Subcutaneous abdominal adipose tissue (tissue), 5 donors: ENCODE results near the gene PLCD1.

Experiments used
- H3K27ac ChIP-seq: one replicate; pipeline ENCODE4 v1.7.0; 2013; ENCODE audit warnings: low read depth, mild to moderate bottlenecking, inconsistent platforms, low read length, moderate library complexity
- H3K27me3 ChIP-seq, 5 donors: one replicate each; pipeline ENCODE4 v1.7.0; 2013; ENCODE audit warnings: low read length in 5 of 5, inconsistent platforms in 1 of 5; ENCODE audit not compliant: control insufficient read depth in 5 of 5, insufficient read depth in 4 of 5
- H3K36me3 ChIP-seq, 5 donors: one replicate each; pipeline ENCODE4 v1.7.0; 2013; ENCODE audit warnings: low read length in 5 of 5; ENCODE audit not compliant: control insufficient read depth in 5 of 5, insufficient read depth in 5 of 5
- H3K4me1 ChIP-seq, 5 donors: one replicate each; pipeline ENCODE4 v1.7.0; 2013; ENCODE audit warnings: low read length in 5 of 5, mild to moderate bottlenecking in 3 of 5, moderate library complexity in 1 of 5; ENCODE audit not compliant: control insufficient read depth in 5 of 5, insufficient read depth in 5 of 5
- H3K4me3 ChIP-seq, 5 donors: one replicate each; pipeline ENCODE4 v1.7.0; 2013; ENCODE audit warnings: low read length in 5 of 5, low read depth in 1 of 5
- H3K9ac ChIP-seq, 5 donors: one replicate each; pipeline ENCODE4 v1.7.0; 2013; ENCODE audit warnings: low read length in 5 of 5, mild to moderate bottlenecking in 4 of 5, moderate library complexity in 3 of 5
- H3K9me3 ChIP-seq, 5 donors: one replicate each; pipeline ENCODE4 v1.7.0; 2013; ENCODE audit warnings: low read length in 5 of 5; ENCODE audit not compliant: control insufficient read depth in 5 of 5
- donor health status: healthy.
- donor health status: healthy.
- donor health status: healthy.
- donor health status: healthy.
- donor health status: healthy.

PLCD1 gene

GRCh38 chr3:38001456-38002081, 27.9 kb downstream of the PLCD1 start:
- Histone ChIP-seq H3K4me1 (peaks cover 0 to 37% (median 19%) of the 10 kb centered on the region in 5 donors), H3K36me3 (peaks cover 0 to 39% (median 31%) of the 10 kb centered on the region in 5 donors), H3K27ac (no peak overlapping the region), H3K4me3 (no peak overlapping the region), H3K9ac (no peak overlapping the region), H3K9me3 (no peaks in the 10 kb centered on the region), H3K27me3 (no peaks in the 10 kb centered on the region)

- no peak overlapping the region for H3K9ac ChIP-seq
- peaks cover 0 to 33% (median 25%) of the 10 kb centered on the region in 5 donors for H3K36me3 ChIP-seq
- H3K4me3 ChIP-seq = no peak overlapping the region
- H3K9me3 ChIP-seq = no peaks in the 10 kb centered on the region
- no peak overlapping the region for H3K27ac ChIP-seq
- H3K4me1 ChIP-seq = peaks cover 0 to 37% (median 19%) of the 10 kb centered on the region in 5 donors
- no peaks in the 10 kb centered on the region for H3K27me3 ChIP-seq
Measured at GRCh38 chr3:38000965-38001455, 28.4 kb downstream of the PLCD1 start.

GRCh38 chr3:38000242-38000916, 29.1 kb downstream of the PLCD1 start:
- Histone ChIP-seq H3K27ac (no peak overlapping the region), H3K4me3 (no peak overlapping the region), H3K4me1 (peaks cover 0 to 38% (median 19%) of the 10 kb centered on the region in 5 donors), H3K9ac (no peak overlapping the region), H3K36me3 (peaks cover 0 to 34% (median 21%) of the 10 kb centered on the region in 5 donors), H3K27me3 (no peaks in the 10 kb centered on the region), H3K9me3 (no peaks in the 10 kb centered on the region)

GRCh38 chr3:37999836-38000235, 29.6 kb downstream of the PLCD1 start:
- no peak overlapping the region for H3K27ac ChIP-seq
- no peak overlapping the region for H3K9ac ChIP-seq
- no peaks in the 10 kb centered on the region for H3K9me3 ChIP-seq
- no peak overlapping the region for H3K4me3 ChIP-seq
- H3K4me1 ChIP-seq = peaks cover 0 to 42% (median 23%) of the 10 kb centered on the region in 5 donors
- peaks cover 0 to 35% (median 18%) of the 10 kb centered on the region in 5 donors for H3K36me3 ChIP-seq
- H3K27me3 ChIP-seq = no peaks in the 10 kb centered on the region

- no peaks in the 10 kb centered on the region for H3K9me3 ChIP-seq
- no peaks in the 10 kb centered on the region for H3K27me3 ChIP-seq
- H3K4me3 ChIP-seq = peak overlapping the region in 3 of 5 donors; percentile 69 to 77 (median 71)
- peaks cover 0 to 45% (median 31%) of the 10 kb centered on the region in 5 donors for H3K4me1 ChIP-seq
- peak overlapping the region; percentile 79 for H3K27ac ChIP-seq
- H3K36me3 ChIP-seq = peaks cover 0 to 35% (median 18%) of the 10 kb centered on the region in 5 donors
- peak overlapping the region in 4 of 5 donors; percentile 69 to 87 (median 80) for H3K9ac ChIP-seq
Measured at GRCh38 chr3:37997791-37998370, 31.6 kb downstream of the PLCD1 start.

GRCh38 chr3:37997342-37997741, 32.1 kb downstream of the PLCD1 start:
- peaks cover 0 to 45% (median 31%) of the 10 kb centered on the region in 5 donors for H3K4me1 ChIP-seq
- H3K27me3 ChIP-seq = no peaks in the 10 kb centered on the region
- H3K27ac ChIP-seq = no peak overlapping the region
- no peak overlapping the region for H3K4me3 ChIP-seq
- peaks cover 0 to 30% (median 14%) of the 10 kb centered on the region in 5 donors for H3K36me3 ChIP-seq
- H3K9me3 ChIP-seq = no peaks in the 10 kb centered on the region
- H3K9ac ChIP-seq = no peak overlapping the region

- H3K9me3 ChIP-seq = no peaks in the 10 kb centered on the region
- no peak overlapping the region for H3K9ac ChIP-seq
- H3K4me1 ChIP-seq = peaks cover 0 to 45% (median 31%) of the 10 kb centered on the region in 5 donors
- no peak overlapping the region for H3K27ac ChIP-seq
- H3K36me3 ChIP-seq = peaks cover 0 to 25% (median 9%) of the 10 kb centered on the region in 5 donors
- no peaks in the 10 kb centered on the region for H3K27me3 ChIP-seq
- H3K4me3 ChIP-seq = peak overlapping the region in 1 of 5 donors; percentile 8
Measured at GRCh38 chr3:37996785-37997301, 32.6 kb downstream of the PLCD1 start.

- Histone ChIP-seq H3K27me3 (no peaks in the 10 kb centered on the region), H3K9ac (no peak overlapping the region), H3K9me3 (no peaks in the 10 kb centered on the region), H3K27ac (no peak overlapping the region), H3K4me3 (no peak overlapping the region), H3K4me1 (peaks cover 0 to 45% (median 31%) of the 10 kb centered on the region in 5 donors), H3K36me3 (peaks cover 0 to 17% (median 3%) of the 10 kb centered on the region in 5 donors)
Measured at GRCh38 chr3:37995652-37996641, 33.5 kb downstream of the PLCD1 start.

GRCh38 chr3:37994639-37994972, 34.8 kb downstream of the PLCD1 start:
- Histone ChIP-seq H3K9ac (peak overlapping the region in 3 of 5 donors; percentile 71 to 83 (median 78)), H3K9me3 (no peaks in the 10 kb centered on the region), H3K36me3 (peaks cover 0 to 13% (median 0%) of the 10 kb centered on the region in 5 donors), H3K27ac (peak overlapping the region; percentile 37), H3K4me3 (peak overlapping the region; percentile 58 to 87 (median 78)), H3K27me3 (no peaks in the 10 kb centered on the region), H3K4me1 (peaks cover 0 to 45% (median 31%) of the 10 kb centered on the region in 5 donors)
